GM12878 (cell line): Measurements from ENCODE around the gene TSC2. TPM values are rescaled to one million over a fixed set of nuclear protein-coding genes. Genes with fewer than 3 reads are reported as not detected.

Source experiments
- ATAC-seq: fragments of 200-7000 bp; cut with Tn5 transposase; 3 replicates; pipeline ENCODE4 v1.9.1; 2020; ENCODE audit warnings: mild to moderate bottlenecking, moderate library complexity
- BruUV-seq: library from RNA; stranded (reverse); fragments of 400-500 nt; replicated peaks from 2 replicates; lab custom pipeline; 2021; lab: Mats Ljungman, UMichigan
- CTCF ChIA-PET: fragments of 300-600 bp; sonication (Branson Sonifier 250); formaldehyde crosslinking; extraction: SDS; loops from one replicate; lab custom pipeline; 2021; ENCODE audit warnings: inconsistent platforms; lab: Yijun Ruan, JAX
- POLR2A ChIA-PET: fragments of 350-600 bp; formaldehyde crosslinking; extraction: SDS; loops from one replicate; lab custom pipeline; 2021; ENCODE audit warnings: inconsistent platforms; lab: Charles Lee
- RAD21 ChIA-PET: fragments of 300-600 bp; sonication (Branson Sonifier 250); formaldehyde crosslinking; loops from one replicate; lab custom pipeline; 2023; ENCODE audit warnings: antibody characterized with exemption; ENCODE audit not compliant: unreplicated experiment; lab: Charles Lee
- SMC1A ChIA-PET: fragments of 300-600 bp; sonication (Branson Sonifier 250); formaldehyde crosslinking; loops from one replicate; lab custom pipeline; 2023; ENCODE audit not compliant: unreplicated experiment, uncharacterized antibody; lab: Charles Lee
- DNase-seq: peaks from one replicate; pipeline ENCODE4 v3.0.0-alpha.2; 2011; ENCODE audit warnings: low read depth, low spot score
- FAIRE-seq: peaks from 3 replicates; lab custom pipeline; 2011; peaks lifted over from hg19 to GRCh38; lab: Jason Lieb, UNC
- H2AFZ ChIP-seq: 2 replicates; pipeline ENCODE4 v1.6.0; 2011; ENCODE audit warnings: low read depth, low read length, control low read depth; ENCODE audit not compliant: control insufficient read depth
- H3K27ac ChIP-seq: 2 replicates; pipeline ENCODE4 v1.5.1; 2011; ENCODE audit warnings: control low read depth; ENCODE audit not compliant: control insufficient read depth, insufficient read depth
- H3K27me3 ChIP-seq, 2 experiments: replicated peaks in 1 of 2; 2 replicates each; pipeline versions ENCODE4 v1.6.0 to v1.6.1; 2011; ENCODE audit warnings: low read length in 1 of 2; ENCODE audit not compliant: control insufficient read depth in 2 of 2, insufficient read depth in 2 of 2
- H3K36me3 ChIP-seq, 2 experiments: 2 replicates each; pipeline ENCODE4 v1.5.1; 2011; ENCODE audit warnings: low read length in 1 of 2; ENCODE audit not compliant: control insufficient read depth in 2 of 2, insufficient read depth in 2 of 2
- H3K4me1 ChIP-seq: 2 replicates; pipeline ENCODE4 v1.6.1; 2011; ENCODE audit warnings: mild to moderate bottlenecking, low read length, moderate library complexity, mixed read lengths; ENCODE audit not compliant: control insufficient read depth, insufficient read depth
- H3K4me2 ChIP-seq: 2 replicates; pipeline ENCODE4 v1.6.0; 2011; ENCODE audit warnings: control low read depth; ENCODE audit not compliant: control insufficient read depth, insufficient read depth
- H3K4me3 ChIP-seq: fragments of 200-600 bp; sonication (generic); 2 replicates; pipeline ENCODE4 v1.5.1; 2016
- H3K79me2 ChIP-seq: 2 replicates; pipeline ENCODE4 v1.6.0; 2011; ENCODE audit warnings: low read length; ENCODE audit not compliant: control insufficient read depth, insufficient read depth
- H3K9ac ChIP-seq: 2 replicates; pipeline ENCODE4 v1.8.0; 2011; ENCODE audit warnings: low read length, control low read depth, mixed read lengths; ENCODE audit not compliant: control insufficient read depth, insufficient read depth
- H3K9me3 ChIP-seq: replicated peaks from 3 replicates; pipeline ENCODE4 v1.5.1; 2011; ENCODE audit warnings: mild to moderate bottlenecking, low read length; ENCODE audit not compliant: control insufficient read depth, insufficient read depth
- H4K20me1 ChIP-seq: 2 replicates; pipeline ENCODE4 v1.6.0; 2011; ENCODE audit not compliant: control insufficient read depth, insufficient read depth
- DPF2 ChIP-seq: fragments of 450-650 bp; IDR thresholded peaks from 2 replicates; pipeline ENCODE4 v1.6.1; 2017; ENCODE audit warnings: mild to moderate bottlenecking
- E4F1 ChIP-seq: fragments of 450-650 bp; IDR thresholded peaks from 2 replicates; pipeline ENCODE4 v1.6.1; 2018; ENCODE audit warnings: borderline replicate concordance, mild to moderate bottlenecking; ENCODE audit not compliant: partially characterized antibody
- HDAC6 ChIP-seq: fragments of 200-600 bp; sonication (generic); IDR thresholded peaks from one replicate; pipeline ENCODE4 v1.8.0; 2017; ENCODE audit warnings: antibody characterized with exemption; ENCODE audit not compliant: unreplicated experiment
- MYB ChIP-seq: fragments of 150-350 bp; IDR thresholded peaks from 2 replicates; pipeline ENCODE4 v1.6.1; 2014; ENCODE audit warnings: mild to moderate bottlenecking, low read depth, low read length, borderline replicate concordance
- MYC ChIP-seq: IDR thresholded peaks from 2 replicates; pipeline ENCODE4 v1.6.1; 2011; ENCODE audit warnings: mild to moderate bottlenecking, low read length, moderate library complexity, inconsistent platforms; ENCODE audit not compliant: insufficient read depth, insufficient replicate concordance, insufficient read length, severe bottlenecking
- NBN ChIP-seq: fragments of 450-650 bp; IDR thresholded peaks from 2 replicates; pipeline ENCODE4 v1.6.1; 2016
- NFXL1 ChIP-seq: fragments of 450-650 bp; IDR thresholded peaks from 2 replicates; pipeline ENCODE4 v1.6.1; 2017; ENCODE audit warnings: antibody characterized with exemption, mild to moderate bottlenecking, borderline replicate concordance
- PKNOX1 ChIP-seq: fragments of 450-650 bp; IDR thresholded peaks from 2 replicates; pipeline ENCODE4 v1.6.1; 2016; ENCODE audit warnings: mild to moderate bottlenecking
- RCOR1 ChIP-seq: conservative IDR thresholded peaks from 2 replicates; pipeline ENCODE4 v1.6.1; 2012; ENCODE audit warnings: low read depth, low read length, improper control_type of control experiment
- SREBF2 ChIP-seq: IDR thresholded peaks from 2 replicates; pipeline ENCODE4 v1.6.1; 2012; ENCODE audit warnings: mild to moderate bottlenecking, low read length
- TAF1 ChIP-seq: IDR thresholded peaks from 2 replicates; pipeline ENCODE4 v1.6.1; 2011; ENCODE audit warnings: mild to moderate bottlenecking, low read depth, low read length, borderline replicate concordance
- TBL1XR1 ChIP-seq: IDR thresholded peaks from 2 replicates; pipeline ENCODE4 v1.6.1; 2012; ENCODE audit warnings: low read depth, low read length, improper control_type of control experiment
- TCF12 ChIP-seq: IDR thresholded peaks from 2 replicates; pipeline ENCODE4 v1.6.1; 2011; ENCODE audit warnings: low read depth, mild to moderate bottlenecking, low read length
- TCF7 ChIP-seq: IDR thresholded peaks from 2 replicates; pipeline ENCODE4 v1.6.1; 2014; ENCODE audit warnings: antibody characterized with exemption, borderline replicate concordance
- YBX1 ChIP-seq: fragments of 450-650 bp; IDR thresholded peaks from 2 replicates; pipeline ENCODE4 v1.6.1; 2016; ENCODE audit warnings: antibody characterized with exemption
- ZNF622 ChIP-seq: fragments of 450-650 bp; IDR thresholded peaks from 2 replicates; pipeline ENCODE4 v1.6.1; 2017; ENCODE audit warnings: mild to moderate bottlenecking, inconsistent platforms
- WGBS: methylation state at CpG from one replicate; pipeline ENCODE4 v1.1.6; 2016; ENCODE audit warnings: low lambda C conversion rate; ENCODE audit not compliant: insufficient replicate concordance, insufficient coverage; ENCODE audit errors: missing lambda C conversion rate; 5-methylcytosine and 5-hydroxymethylcytosine counted together
- in situ Hi-C: fragments of 300-500 bp; cut with MboI; formaldehyde crosslinking; loops from 9 replicates; pipeline ENCODE4 v1.14.3; 2018; ENCODE audit warnings: mixed read lengths
- intact Hi-C: fragments of 100-400 bp; cut with micrococcal nuclease; formaldehyde crosslinking; loops from one replicate; pipeline ENCODE4 v1.14.2; 2022; ENCODE audit not compliant: unreplicated experiment
- polyA plus RNA-seq, 11 experiments: library from polyadenylated mRNA; depleted of rRNA in 4 of 11; unstranded in 6 of 11; stranded (reverse) in 5 of 11; fragments of >200 nt; fragmentation: Nextera tagmentation in 4 of 11; fragmentation: Illumina TruSeq in 1 of 11; extraction: Ambion mirVana in 4 of 11; extraction: Trizol in 1 of 11; gene quantifications; 1 replicate in 1 of 11; 2 replicates in 10 of 11; pipeline versions ENCODE4 v1.2.1 to v1.2.3, GENCODE V29; 2011 to 2016; ENCODE audit warnings: inconsistent platforms in 2 of 11, missing spikeins in 2 of 11, low read depth in 1 of 11
- total RNA-seq, 4 experiments: library from RNA; depleted of rRNA in 3 of 4; stranded (reverse); fragments of >200 nt in 3 of 4; fragmentation: Illumina TruSeq in 1 of 4; extraction: Trizol in 1 of 4; gene quantifications; 2 replicates each; pipeline versions ENCODE4 v1.2.1 to v1.2.3, GENCODE V29; 2013 to 2021

The TSC2 gene
- total and polyA plus RNA-seq, 10 of the 15 experiments (the other 5 are each of a cell fraction or from before 2014, with no cell fraction given) = 1.6 to 77.0 (median 21.6) TPM

GRCh38 chr16:2086106-2086742 lies 38.4 kb downstream of the TSC2 start:
- Histone ChIP-seq H4K20me1 (no peaks in the 10 kb centered on the region), H3K9me3 (no peaks in the 10 kb centered on the region), H3K79me2 (no peaks in the 10 kb centered on the region), H3K27ac (no peak overlapping the region), H2AFZ (no peak overlapping the region), H3K9ac (no peak overlapping the region), H3K27me3 (no peaks in the 10 kb centered on the region), H3K4me3 (no peak overlapping the region), H3K4me1 (no peaks in the 10 kb centered on the region), H3K36me3 (peaks cover 0 to 6% of the 10 kb centered on the region in 2 experiments; a peak in 3 of 4 replicates), H3K4me2 (no peak overlapping the region)
- RAD21 ChIA-PET = no interaction called here
- BruUV-seq = no TSS peak
- in situ Hi-C loops (loop anchor here (10.0 kb wide), 1 partner anchor 59 kb away; the partner anchor contains the start of gene RAB26), intact Hi-C loops (no loop called here)
- no peak for ATAC-seq
- POLR2A ChIA-PET = no interaction called here
- WGBS = 86% methylated on average over 26 of the region's 27 CpGs
- no peak for FAIRE-seq
- CTCF ChIA-PET = no interaction called here
- DNase-seq = no peak
- SMC1A ChIA-PET = no interaction called here
- TF ChIP-seq E4F1 (no peak), DPF2 (no peak), RCOR1 (no peak), MYB (no peak), MYC (no peak), YBX1 (no peak), ZNF622 (no peak), TBL1XR1 (no peak), TCF12 (no peak), SREBF2 (no peak), TCF7 (no peak), NBN (no peak), TAF1 (no peak), NFXL1 (no peak), PKNOX1 (no peak), HDAC6 (no peak)
